ENCODE data around the gene POLR2J. TPM values are rescaled to one million over a fixed set of nuclear protein-coding genes. Genes with fewer than 3 reads are reported as not detected.

POLR2J gene
- total RNA-seq, 3 donors from 2014 or later, result 14.3 to 24.2 (median 22.3) TPM

DNA sequence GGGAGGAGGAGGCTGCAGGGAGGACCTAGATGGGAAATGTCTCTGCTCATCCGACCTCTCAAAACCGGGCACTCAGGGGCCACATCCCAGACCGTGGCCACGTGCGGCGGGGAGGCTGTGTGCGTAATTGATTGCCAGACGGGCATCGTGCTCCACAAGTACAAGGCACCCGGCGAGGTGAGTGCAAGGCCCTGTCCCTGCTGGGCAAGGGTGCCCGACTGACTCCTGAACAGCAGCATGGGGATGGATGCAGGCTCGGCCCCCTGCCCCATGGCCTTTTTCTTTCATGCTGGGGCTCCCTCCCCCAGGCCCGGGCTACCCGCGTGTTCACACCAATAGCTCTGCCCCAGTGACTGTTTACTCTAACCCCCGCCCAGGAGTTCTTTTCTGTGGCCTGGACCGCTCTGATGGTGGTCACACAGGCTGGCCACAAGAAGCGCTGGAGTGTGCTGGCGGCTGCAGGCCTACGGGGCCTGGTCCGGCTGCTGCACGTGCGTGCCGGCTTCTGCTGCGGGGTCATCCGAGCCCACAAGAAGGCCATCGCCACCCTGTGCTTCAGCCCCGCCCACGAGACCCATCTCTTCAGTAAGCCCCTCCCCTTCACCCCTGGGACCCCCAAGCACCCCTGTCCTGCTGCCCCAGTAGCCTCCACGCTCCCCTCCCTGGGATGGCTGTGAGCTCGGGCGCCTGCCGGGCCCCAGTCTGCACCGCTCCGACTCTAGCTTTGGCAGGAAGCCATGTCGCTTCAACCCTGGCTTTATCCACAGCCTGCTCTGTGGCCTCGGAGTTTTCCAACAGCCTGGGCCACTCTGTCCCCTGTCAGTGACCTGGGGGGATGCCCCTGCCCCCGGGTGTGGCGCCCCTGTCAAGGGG lies 10.0 kb downstream of the POLR2J start:
- intact Hi-C loops (cut with DNase I; ENCODE audit: low total_unique reads), result no loop called here
- TF ChIP-seq POLR2A (IDR thresholded peaks at IDR 0.05) (no peak), POLR2AphosphoS5 (IDR thresholded peaks at IDR 0.05) (no peak)
- TF ChIP-seq, protein P1, sequence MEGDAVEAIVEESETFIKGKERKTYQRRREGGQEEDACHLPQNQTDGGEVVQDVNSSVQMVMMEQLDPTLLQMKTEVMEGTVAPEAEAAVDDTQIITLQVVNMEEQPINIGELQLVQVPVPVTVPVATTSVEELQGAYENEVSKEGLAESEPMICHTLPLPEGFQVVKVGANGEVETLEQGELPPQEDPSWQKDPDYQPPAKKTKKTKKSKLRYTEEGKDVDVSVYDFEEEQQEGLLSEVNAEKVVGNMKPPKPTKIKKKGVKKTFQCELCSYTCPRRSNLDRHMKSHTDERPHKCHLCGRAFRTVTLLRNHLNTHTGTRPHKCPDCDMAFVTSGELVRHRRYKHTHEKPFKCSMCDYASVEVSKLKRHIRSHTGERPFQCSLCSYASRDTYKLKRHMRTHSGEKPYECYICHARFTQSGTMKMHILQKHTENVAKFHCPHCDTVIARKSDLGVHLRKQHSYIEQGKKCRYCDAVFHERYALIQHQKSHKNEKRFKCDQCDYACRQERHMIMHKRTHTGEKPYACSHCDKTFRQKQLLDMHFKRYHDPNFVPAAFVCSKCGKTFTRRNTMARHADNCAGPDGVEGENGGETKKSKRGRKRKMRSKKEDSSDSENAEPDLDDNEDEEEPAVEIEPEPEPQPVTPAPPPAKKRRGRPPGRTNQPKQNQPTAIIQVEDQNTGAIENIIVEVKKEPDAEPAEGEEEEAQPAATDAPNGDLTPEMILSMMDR (IDR thresholded peaks at IDR 0.05), result no peak
- no peak overlapping the region for H3K4me3 ChIP-seq
- H3K27me3 ChIP-seq, result no peaks in the 10 kb centered on the region
- H3K27ac ChIP-seq, result no peak overlapping the region
- peaks cover 0 to 5% of the 10 kb centered on the region in 2 donors for H3K4me1 ChIP-seq
- no peaks in the 10 kb centered on the region for H3K9me3 ChIP-seq
- H3K36me3 ChIP-seq, result no peaks in the 10 kb centered on the region
- no peak for DNase-seq (ENCODE audit: low spot score in 2 of 2)

DNA sequence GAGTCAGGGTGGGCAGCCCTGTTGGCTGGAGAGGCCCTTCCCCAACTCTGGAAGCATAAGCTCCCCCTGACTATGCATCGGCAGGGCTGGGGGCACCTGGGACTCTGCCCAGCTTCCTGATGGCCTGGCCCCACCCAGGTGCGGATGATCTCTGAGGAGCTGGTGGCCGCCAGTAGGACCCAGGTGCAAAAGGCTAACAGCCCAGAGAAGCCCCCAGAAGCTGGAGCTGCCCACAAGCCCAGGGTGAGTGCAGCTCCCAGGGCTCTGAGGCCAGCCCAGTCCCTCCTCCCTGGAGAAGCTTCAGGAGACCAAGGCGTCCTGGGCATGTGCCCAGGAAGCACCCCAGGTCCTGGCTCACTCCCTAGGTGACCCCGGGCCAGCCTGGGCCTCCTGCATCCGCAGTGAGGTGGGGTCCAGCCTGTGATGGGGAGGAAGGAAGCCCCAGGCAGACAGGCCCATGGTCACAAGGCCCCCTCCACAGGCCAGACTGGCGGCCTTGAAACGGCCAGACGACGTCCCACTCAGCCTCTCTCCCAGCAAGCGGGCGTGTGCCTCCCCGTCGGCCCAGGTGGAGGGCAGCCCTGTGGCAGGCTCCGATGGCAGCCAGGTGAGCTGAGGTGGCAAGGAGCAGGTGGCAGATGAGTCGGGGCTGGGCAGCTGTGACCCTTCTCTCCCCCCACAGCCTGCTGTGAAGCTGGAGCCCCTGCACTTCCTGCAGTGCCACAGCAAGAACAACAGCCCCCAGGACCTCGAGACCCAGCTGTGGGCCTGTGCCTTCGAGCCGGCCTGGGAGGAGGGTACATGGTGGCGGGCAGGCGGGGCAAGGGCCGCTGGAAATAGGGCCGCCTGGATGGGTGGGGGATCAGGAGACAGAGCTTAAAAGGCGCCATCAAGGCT lies 10.9 kb downstream of the POLR2J start:
- DNase-seq (ENCODE audit: low spot score in 2 of 2), result no peak
- Histone ChIP-seq H3K4me3 (no peak overlapping the region), H3K27me3 (no peaks in the 10 kb centered on the region), H3K36me3 (no peaks in the 10 kb centered on the region), H3K27ac (no peak overlapping the region), H3K4me1 (peaks cover 0 to 10% of the 10 kb centered on the region in 2 donors), H3K9me3 (no peaks in the 10 kb centered on the region)
- intact Hi-C loops (cut with DNase I; ENCODE audit: low total_unique reads), result no loop called here
- TF ChIP-seq, protein P1 (IDR thresholded peaks at IDR 0.05), result no peak
- TF ChIP-seq POLR2A (IDR thresholded peaks at IDR 0.05) (no peak), POLR2AphosphoS5 (IDR thresholded peaks at IDR 0.05) (no peak)

DNA sequence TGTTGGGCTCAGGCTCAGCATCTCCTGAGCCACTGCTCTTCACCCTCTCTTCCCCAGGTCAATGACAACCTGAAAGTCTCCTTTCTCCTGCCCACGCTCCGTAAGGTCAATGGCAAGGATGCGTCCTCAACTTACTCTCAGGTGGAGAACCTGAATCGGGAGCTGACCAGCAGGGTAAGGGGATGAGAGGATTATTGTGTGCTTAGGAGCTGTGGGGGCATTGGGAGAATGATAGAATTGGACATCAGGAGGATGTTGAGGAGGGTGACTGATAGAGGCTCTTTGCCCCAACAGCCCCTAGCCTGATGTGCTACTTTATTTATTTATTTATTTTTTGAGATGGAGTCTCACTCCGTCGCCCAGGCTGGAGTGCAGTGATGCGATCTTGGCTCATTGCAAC lies 12.6 kb downstream of the POLR2J start:
- intact Hi-C loops (cut with DNase I; ENCODE audit: low total_unique reads), result no loop called here
- H3K27ac ChIP-seq, result no peak overlapping the region
- TF ChIP-seq, protein P1 (IDR thresholded peaks at IDR 0.05), result no peak
- TF ChIP-seq POLR2A (IDR thresholded peaks at IDR 0.05) (no peak), POLR2AphosphoS5 (IDR thresholded peaks at IDR 0.05) (no peak)
- no peaks in the 10 kb centered on the region for H3K27me3 ChIP-seq
- H3K4me1 ChIP-seq, result peaks cover 0 to 10% of the 10 kb centered on the region in 2 donors
- H3K4me3 ChIP-seq, result peak overlapping the region in 2 of 3 donors; percentile 98 to 100
- H3K9me3 ChIP-seq, result no peaks in the 10 kb centered on the region
- DNase-seq (ENCODE audit: low spot score in 2 of 2), result no peak
- H3K36me3 ChIP-seq, result no peaks in the 10 kb centered on the region

DNA sequence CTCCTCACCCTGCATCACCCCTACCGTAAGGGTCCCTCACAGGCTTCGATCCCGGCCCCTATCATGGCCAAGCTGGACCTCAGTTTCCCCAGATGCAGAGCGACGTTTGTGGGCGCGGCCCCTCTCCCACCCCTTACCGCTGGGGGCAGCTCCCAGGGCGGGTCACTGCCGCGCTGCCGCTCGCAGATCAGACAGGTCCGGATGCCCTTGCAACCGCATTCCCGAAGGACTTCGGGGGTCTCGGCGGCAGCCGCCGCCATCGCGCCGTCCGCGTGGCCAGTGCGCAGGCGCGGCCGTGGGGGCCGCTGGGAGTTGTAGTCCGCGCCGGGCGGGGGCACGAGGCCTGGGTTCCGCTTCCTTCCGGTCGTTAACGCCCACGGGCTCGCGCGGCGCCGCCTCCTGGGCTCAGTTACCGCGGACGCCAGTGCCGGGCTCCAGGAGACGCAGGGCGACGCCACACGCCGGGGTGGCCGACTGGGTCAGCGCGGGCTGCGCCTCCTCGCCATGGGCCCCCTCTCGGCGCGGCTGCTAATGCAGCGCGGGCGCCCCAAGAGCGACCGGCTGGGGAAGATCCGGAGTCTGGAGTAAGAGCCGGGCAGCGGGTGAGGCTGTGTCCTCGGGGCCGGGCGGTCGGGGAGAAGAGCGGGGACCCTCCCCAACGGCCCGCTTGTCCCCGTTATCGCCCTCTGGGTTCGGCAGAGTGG lies 14.0 kb downstream of the POLR2J start, which contains the start of the genes ALKBH4 and LRWD1:
Gene ALKBH4, minus strand, starts transcription at position 287 of the 704 bp plus-strand sequence. Its CDS starts 27 bp downstream, at position 260.
Gene LRWD1, plus strand, starts transcription at position 408 of the 704 bp plus-strand sequence. Its CDS starts 97 bp downstream, at position 505.
- peak within 1 kb of the TSS; percentile 71 to 84 for H3K27ac ChIP-seq
- no peaks in the 10 kb centered on the region for H3K36me3 ChIP-seq
- no peaks in the 10 kb centered on the region for H3K9me3 ChIP-seq
- peaks cover 0 to 10% of the 10 kb centered on the region in 2 donors for H3K4me1 ChIP-seq
- intact Hi-C loops (cut with DNase I; ENCODE audit: low total_unique reads), result no loop called here
- no peaks in the 10 kb centered on the region for H3K27me3 ChIP-seq
- peak; percentile 88 to 91 for DNase-seq (ENCODE audit: low spot score in 2 of 2)
- TF ChIP-seq, protein P1 (IDR thresholded peaks at IDR 0.05), result no peak
- TF ChIP-seq POLR2AphosphoS5 (IDR thresholded peaks at IDR 0.05), result peak in 2 of 3 donors; percentile 74 to 76
- H3K4me3 ChIP-seq, result peak within 1 kb of the TSS; percentile 94 to 100 (median 98)
